Brain microvascular endothelial cell (primary cell): Measurements from ENCODE around the gene RAP2B.

Source experiments
- DNase-seq: peaks from one replicate; pipeline ENCODE4 v3.0.0-alpha.2; 2020
- H3K27ac ChIP-seq: fragments of 250-450 bp; sonication (Bioruptor Pico); 2 replicates; pipeline ENCODE4 v1.5.1; 2020; ENCODE audit warnings: mild to moderate bottlenecking, moderate library complexity
- H3K27me3 ChIP-seq: fragments of 250-450 bp; sonication (Bioruptor Pico); replicated peaks from 2 replicates; pipeline ENCODE4 v1.5.1; 2020; ENCODE audit warnings: mild to moderate bottlenecking
- H3K36me3 ChIP-seq: fragments of 250-450 bp; sonication (Bioruptor Pico); replicated peaks from 2 replicates; pipeline ENCODE4 v1.5.1; 2020; ENCODE audit warnings: mild to moderate bottlenecking
- H3K4me3 ChIP-seq: 2 replicates; pipeline ENCODE4 v1.5.1; 2011; ENCODE audit warnings: low read depth, mild to moderate bottlenecking, control low read depth, low read length, moderate library complexity
- in situ Hi-C: cut with HindIII; loops from 2 replicates; pipeline ENCODE4 v1.10.0; 2017; ENCODE audit warnings: low sequenced_read_pairs, low pct_ligation_motif_present
- TF ChIP-seq, protein P1 (sequence below): IDR thresholded peaks from 2 replicates; pipeline ENCODE4 v1.5.1; 2011; ENCODE audit warnings: low read depth, mild to moderate bottlenecking, moderate library complexity, low read length, control low read depth, inconsistent platforms; ENCODE audit errors: missing control alignments

The RAP2B gene

GRCh38 chr3:153215497-153215896, 53.5 kb downstream of the RAP2B start:
- H3K27ac ChIP-seq: no peak overlapping the region
- DNase-seq: no peak
- no peaks in the 10 kb centered on the region for H3K27me3 ChIP-seq
- no peaks in the 10 kb centered on the region for H3K36me3 ChIP-seq
- in situ Hi-C loops: no loop called here
- TF ChIP-seq, protein P1, sequence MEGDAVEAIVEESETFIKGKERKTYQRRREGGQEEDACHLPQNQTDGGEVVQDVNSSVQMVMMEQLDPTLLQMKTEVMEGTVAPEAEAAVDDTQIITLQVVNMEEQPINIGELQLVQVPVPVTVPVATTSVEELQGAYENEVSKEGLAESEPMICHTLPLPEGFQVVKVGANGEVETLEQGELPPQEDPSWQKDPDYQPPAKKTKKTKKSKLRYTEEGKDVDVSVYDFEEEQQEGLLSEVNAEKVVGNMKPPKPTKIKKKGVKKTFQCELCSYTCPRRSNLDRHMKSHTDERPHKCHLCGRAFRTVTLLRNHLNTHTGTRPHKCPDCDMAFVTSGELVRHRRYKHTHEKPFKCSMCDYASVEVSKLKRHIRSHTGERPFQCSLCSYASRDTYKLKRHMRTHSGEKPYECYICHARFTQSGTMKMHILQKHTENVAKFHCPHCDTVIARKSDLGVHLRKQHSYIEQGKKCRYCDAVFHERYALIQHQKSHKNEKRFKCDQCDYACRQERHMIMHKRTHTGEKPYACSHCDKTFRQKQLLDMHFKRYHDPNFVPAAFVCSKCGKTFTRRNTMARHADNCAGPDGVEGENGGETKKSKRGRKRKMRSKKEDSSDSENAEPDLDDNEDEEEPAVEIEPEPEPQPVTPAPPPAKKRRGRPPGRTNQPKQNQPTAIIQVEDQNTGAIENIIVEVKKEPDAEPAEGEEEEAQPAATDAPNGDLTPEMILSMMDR: no peak
- no peak overlapping the region for H3K4me3 ChIP-seq

DNA sequence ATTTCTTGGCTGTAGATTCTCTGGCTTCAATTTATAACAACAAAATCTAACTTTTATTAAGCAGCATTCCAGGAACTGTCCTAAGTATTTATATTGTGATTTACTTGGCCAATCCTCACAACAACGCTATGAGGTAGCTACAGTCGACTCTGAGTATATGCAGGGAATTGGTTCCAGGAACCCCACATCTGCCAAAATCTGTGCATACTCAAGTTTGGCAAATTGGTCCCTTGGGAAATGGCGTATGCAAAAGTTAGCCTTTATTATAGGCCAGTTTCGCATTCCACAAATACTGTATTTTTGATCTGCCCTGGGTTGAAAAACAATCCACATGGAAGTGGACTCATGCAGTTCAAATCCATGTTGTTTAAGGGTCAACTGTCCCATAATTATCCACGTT, 53.9 kb downstream of the RAP2B start:
- in situ Hi-C loops: no loop called here
- TF ChIP-seq, protein P1: no peak

DNA sequence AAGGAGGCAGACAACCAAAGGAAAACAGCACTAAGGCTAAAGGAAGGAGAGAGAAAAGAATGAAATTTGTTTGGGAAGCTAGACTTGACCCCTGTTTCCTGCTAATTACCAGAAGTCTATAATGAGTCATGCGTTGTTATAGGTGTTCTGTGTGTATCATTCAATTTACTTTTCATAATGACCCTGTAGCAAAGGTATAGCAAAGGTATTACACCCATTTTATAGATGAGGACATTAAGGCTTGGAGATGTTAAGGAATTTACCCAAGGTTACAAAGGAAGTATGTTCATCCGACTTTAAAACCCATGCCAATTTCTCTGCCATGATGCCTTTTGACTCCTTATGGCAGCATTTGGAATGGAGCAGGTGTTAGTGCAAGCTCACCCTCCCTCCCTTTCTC, 54.9 kb downstream of the RAP2B start:
- DNase-seq: no peak
- H3K4me3 ChIP-seq: no peak overlapping the region
- TF ChIP-seq, protein P1: no peak
- no peaks in the 10 kb centered on the region for H3K36me3 ChIP-seq
- H3K27me3 ChIP-seq: no peaks in the 10 kb centered on the region
- in situ Hi-C loops: no loop called here
- H3K27ac ChIP-seq: no peak overlapping the region

More for the DNA sequence above, 53.9 kb downstream of the RAP2B start:
- no peaks in the 10 kb centered on the region for H3K27me3 ChIP-seq
- no peak overlapping the region for H3K27ac ChIP-seq
- H3K36me3 ChIP-seq: no peaks in the 10 kb centered on the region
- DNase-seq: no peak
- no peak overlapping the region for H3K4me3 ChIP-seq

DNA sequence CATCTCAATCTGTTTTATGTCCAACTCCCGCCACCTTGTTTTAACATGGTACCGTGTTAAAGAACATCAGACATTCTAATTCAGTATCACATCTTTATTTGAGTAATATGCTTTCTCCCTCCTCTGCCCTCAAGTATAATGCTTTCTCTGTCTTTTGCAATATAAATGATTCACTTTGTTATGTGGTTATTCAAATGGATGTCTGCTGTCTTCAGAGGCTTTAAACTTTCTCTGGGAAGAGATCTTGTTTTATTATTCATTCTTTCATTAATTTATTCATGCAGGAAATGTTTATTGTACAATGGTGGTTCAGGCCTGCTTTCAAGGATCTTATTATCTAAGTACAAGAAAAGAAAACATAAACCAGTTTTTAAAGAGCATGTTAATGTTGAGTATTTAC, 57.1 kb downstream of the RAP2B start:
- no peak for DNase-seq
- H3K4me3 ChIP-seq: no peak overlapping the region
- in situ Hi-C loops: no loop called here
- H3K27me3 ChIP-seq: no peaks in the 10 kb centered on the region
- TF ChIP-seq, protein P1: no peak
- no peak overlapping the region for H3K27ac ChIP-seq
- H3K36me3 ChIP-seq: no peaks in the 10 kb centered on the region
